GM18499 (cell line): Measurements from ENCODE around the gene PLA2G10.
"Not testable (repeated sequence)": the region's sequence is repeated elsewhere in the genome, so short reads cannot be mapped to it uniquely, and the experiment has no call there.

Experiments used
- ATAC-seq: cut with Tn5 transposase; IDR thresholded peaks from one replicate; pipeline ENCODE4 v1.9.1; 2021; ENCODE audit warnings: moderate number of reproducible peaks; ENCODE audit not compliant: insufficient read depth, unreplicated experiment

The PLA2G10 gene

GRCh38 chr16:14667347-14668266, 26.5 kb downstream of the PLA2G10 start:
- no peak for ATAC-seq

- ATAC-seq, result no peak
These were observed 36.0 kb downstream of the PLA2G10 start for GRCh38 chr16:14658063-14658462.

- ATAC-seq, result no peak
These were observed 41.4 kb downstream of the PLA2G10 start for GRCh38 chr16:14652726-14653125.

GRCh38 chr16:14650629-14651028, 43.5 kb downstream of the PLA2G10 start:
- ATAC-seq, result no peak

GRCh38 chr16:14649816-14650215, 44.3 kb downstream of the PLA2G10 start:
- ATAC-seq, result no peak

- ATAC-seq, result no peak
These were observed 52.2 kb downstream of the PLA2G10 start for GRCh38 chr16:14641926-14642325.

GRCh38 chr16:14641206-14641605, 52.9 kb downstream of the PLA2G10 start:
- no peak for ATAC-seq

GRCh38 chr16:14640538-14640937, 53.6 kb downstream of the PLA2G10 start:
- no peak for ATAC-seq

- ATAC-seq, result not testable (repeated sequence)
These were observed 57.2 kb downstream of the PLA2G10 start for GRCh38 chr16:14636951-14637240.

GRCh38 chr16:14636179-14636950, 57.7 kb downstream of the PLA2G10 start:
- not testable (repeated sequence) for ATAC-seq

- ATAC-seq, result no peak
These were observed 58.5 kb downstream of the PLA2G10 start for GRCh38 chr16:14635395-14636165.

GRCh38 chr16:14634389-14634725, 59.8 kb downstream of the PLA2G10 start:
- ATAC-seq, result no peak

- ATAC-seq, result peak; percentile 44
These were observed 61.2 kb downstream of the PLA2G10 start, which contains the start of gene BFAR for GRCh38 chr16:14632693-14633569. TSS of gene BFAR (plus strand) at chr16:14632951. CDS start at chr16:14644347, 11,396 bp downstream.

- ATAC-seq, result not testable (repeated sequence)
These were observed 63.3 kb downstream of the PLA2G10 start for GRCh38 chr16:14630620-14631330.

GRCh38 chr16:14629919-14630619, 64.0 kb downstream of the PLA2G10 start, which contains the start of gene PARN:
TSS of gene PARN (minus strand) at chr16:14630260. CDS start at chr16:14630125, 135 bp downstream.
- peak; percentile 34 for ATAC-seq

- peak; percentile 5 for ATAC-seq
These were observed 64.5 kb downstream of the PLA2G10 start for GRCh38 chr16:14629612-14629918.

GRCh38 chr16:14628806-14629611, 65.1 kb downstream of the PLA2G10 start:
- ATAC-seq, result no peak

GRCh38 chr16:14627078-14627477, 67.0 kb downstream of the PLA2G10 start:
- no peak for ATAC-seq
